ENCODE measurements around the gene NINL. TPM values are rescaled to one million over a fixed set of nuclear protein-coding genes. Genes with fewer than 3 reads are reported as not detected.
A peak's percentile ranks its signal among the peaks of the same experiment; 100 is the strongest.

The NINL gene
- total RNA-seq, 1 experiment from 2014 or later: 31.5 TPM

DNA sequence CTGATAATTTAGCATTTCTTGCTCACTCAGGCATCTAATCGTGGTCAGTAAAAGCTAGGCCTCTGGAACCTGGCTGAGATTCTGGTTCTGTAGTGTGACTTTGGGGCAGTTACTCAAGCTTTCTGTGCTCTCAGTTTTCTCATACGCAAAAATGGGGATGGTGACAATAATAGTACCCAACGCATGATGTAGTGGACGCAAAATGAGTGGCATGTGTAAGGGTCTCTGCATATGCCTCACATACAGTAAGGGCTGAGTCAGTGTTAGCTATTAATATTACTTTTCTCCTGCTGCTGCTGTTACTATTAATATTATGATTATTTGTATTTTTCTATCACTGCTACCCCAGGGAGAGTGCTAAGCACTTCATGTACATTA, 177.2 kb downstream of the NINL start:
- ChIA-PET CTCF (interaction anchor here (1.0 to 1.6 kb wide), 2 partner anchors 9 to 414 kb away, joined by 3 to 4 read pairs; no protein-coding TSS in a partner anchor), POLR2A (ENCODE audit: low non-redundant PET) (interaction anchor here (0.6 kb wide), 1 partner anchor 315 kb away, joined by 4 read pairs; no protein-coding TSS in a partner anchor)
- TF ChIP-seq CTCF (conservative IDR thresholded peaks at IDR 0.05; ENCODE audit: low read depth, low read length): no peak
- no peak for TF ChIP-seq EZH2 (IDR thresholded peaks at IDR 0.05; ENCODE audit: borderline replicate concordance, low read depth, low read length, poor library complexity, severe bottlenecking)
- Histone ChIP-seq H3K36me3 (ENCODE audit: insufficient read depth, low read length, poor library complexity, severe bottlenecking) (peaks cover 7% of the 10 kb centered on the region), H3K9me3 (ENCODE audit: low read depth, low read length, poor library complexity, severe bottlenecking) (no peaks in the 10 kb centered on the region), H3K4me1 (ENCODE audit: insufficient read depth, low read length, poor library complexity, severe bottlenecking) (peaks cover 8% of the 10 kb centered on the region), H3K27ac (ENCODE audit: low read depth, low read length, poor library complexity, severe bottlenecking) (peak overlapping the region; percentile 91), H3K4me3 (ENCODE audit: low read depth, low read length, poor library complexity, severe bottlenecking) (peak overlapping the region; percentile 81), H3K27me3 (replicated peaks; ENCODE audit: insufficient read depth, low read depth, low read length, poor library complexity) (no peaks in the 10 kb centered on the region)
- DNase-seq (ENCODE audit: low spot score): no peak
- intact Hi-C loops (cut with micrococcal nuclease; ENCODE audit: unreplicated experiment): no loop called here
- no TSS peak for BruUV-seq (replicated peaks)

DNA sequence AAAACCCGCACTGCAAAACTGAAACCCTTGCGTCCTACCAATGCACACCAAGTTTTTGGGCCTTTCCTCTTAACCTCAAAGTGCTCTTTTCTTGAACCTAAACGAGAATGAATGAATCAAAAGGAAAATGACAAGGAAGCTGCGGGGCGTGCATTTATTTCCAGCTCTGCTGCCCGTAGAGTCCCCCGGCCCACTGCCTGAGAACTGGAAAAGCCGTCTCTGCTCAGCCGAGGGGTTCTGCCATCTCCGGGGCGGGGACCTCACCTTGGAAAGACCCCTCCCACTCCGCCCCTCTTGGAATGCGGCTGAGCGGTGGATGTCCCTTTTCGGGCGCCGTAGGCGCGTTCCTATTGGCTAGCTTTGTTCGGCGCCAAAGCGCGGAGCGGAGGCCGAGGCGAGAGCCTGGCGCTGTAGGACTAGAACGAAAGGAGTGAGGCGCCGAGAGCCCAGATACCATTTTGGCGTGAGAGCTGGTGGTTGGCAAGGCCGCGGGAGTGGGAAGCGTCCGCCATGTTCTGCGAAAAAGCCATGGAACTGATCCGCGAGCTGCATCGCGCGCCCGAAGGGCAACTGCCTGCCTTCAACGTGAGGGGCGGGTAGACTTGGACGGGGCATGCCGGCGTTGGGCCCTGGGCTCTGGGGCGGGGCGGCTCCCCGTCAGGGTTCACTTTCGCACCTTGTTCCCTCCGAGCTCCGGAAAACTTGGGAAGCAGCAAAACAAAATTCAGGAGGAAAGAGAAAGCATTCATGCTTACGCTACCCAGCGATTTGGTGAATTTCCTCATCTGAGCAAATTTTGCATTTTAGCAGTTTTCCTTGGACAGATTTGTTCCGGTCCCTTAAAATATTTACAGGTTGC, 177.8 kb downstream of the NINL start, which contains the start of gene GINS1:
TSS of gene GINS1 (plus strand) at position 363 of the 859 bp plus-strand sequence. CDS start at position 511, 148 bp downstream.
- POLR2A ChIA-PET (ENCODE audit: low non-redundant PET): interaction anchor here (0.6 kb wide), 3 partner anchors 8 to 53 kb away, joined by 4 to 10 read pairs (median 4); no protein-coding TSS in a partner anchor
- BruUV-seq (replicated peaks): TSS peak; percentile 75
- no peaks in the 10 kb centered on the region for H3K27me3 ChIP-seq (replicated peaks; ENCODE audit: insufficient read depth, low read depth, low read length, poor library complexity)
- intact Hi-C loops (cut with micrococcal nuclease; ENCODE audit: unreplicated experiment): no loop called here
- CTCF ChIA-PET: interaction anchor here (0.6 to 1.6 kb wide), 3 partner anchors 9 to 414 kb away, joined by 3 to 6 read pairs (median 4); no protein-coding TSS in a partner anchor
- no peak for TF ChIP-seq EZH2 (IDR thresholded peaks at IDR 0.05; ENCODE audit: borderline replicate concordance, low read depth, low read length, poor library complexity, severe bottlenecking)
- H3K9me3 ChIP-seq (ENCODE audit: low read depth, low read length, poor library complexity, severe bottlenecking): peaks cover 2% of the 10 kb centered on the region
- peaks cover 7% of the 10 kb centered on the region for H3K36me3 ChIP-seq (ENCODE audit: insufficient read depth, low read length, poor library complexity, severe bottlenecking)
- peak within 1 kb of the TSS; percentile 81 for H3K4me3 ChIP-seq (ENCODE audit: low read depth, low read length, poor library complexity, severe bottlenecking)
- peaks cover 8% of the 10 kb centered on the region for H3K4me1 ChIP-seq (ENCODE audit: insufficient read depth, low read length, poor library complexity, severe bottlenecking)
- H3K27ac ChIP-seq (ENCODE audit: low read depth, low read length, poor library complexity, severe bottlenecking): peak within 1 kb of the TSS; percentile 91
- DNase-seq (ENCODE audit: low spot score): peak; percentile 97

Other genes starting within 250 kb of the NINL start
- gene ABHD12, start 194.7 kb downstream of the NINL start, total RNA-seq (2021): 39.8 and 40.6 TPM in 2 replicates
- gene GINS1, start 177.9 kb downstream of the NINL start, total RNA-seq (2021): 60.0 and 62.6 TPM in 2 replicates
- 13.6 and 15.9 TPM in 2 replicates for gene NANP, start 38.5 kb upstream of the NINL start, total RNA-seq (2021)
- 17.9 and 20.3 TPM in 2 replicates for gene ZNF337, start 111.3 kb upstream of the NINL start, total RNA-seq (2021)

All from A673 (cell line).